HG03457 (cell line): ENCODE data around the gene TMEM144.
A peak's percentile ranks its signal among the peaks of the same experiment; 100 is the strongest.

Experiments used
- ATAC-seq: cut with Tn5 transposase; IDR thresholded peaks from one replicate; pipeline ENCODE4 v1.9.1; 2021; ENCODE audit warnings: moderate number of reproducible peaks; ENCODE audit not compliant: unreplicated experiment

Gene TMEM144

GRCh38 chr4:158209825-158210807 is at the start of gene TMEM144:
TMEM144 (plus strand) TSS chr4:158210486; CDS start chr4:158212668, 2,182 bp downstream.
- ATAC-seq = peak; percentile 95

GRCh38 chr4:158161551-158162354 is 48.5 kb upstream of the TMEM144 start:
- ATAC-seq = no peak

- no peak for ATAC-seq
These were observed 47.7 kb upstream of the TMEM144 start for GRCh38 chr4:158162631-158163030.

GRCh38 chr4:158163941-158164767 is 46.1 kb upstream of the TMEM144 start:
- ATAC-seq = no peak

GRCh38 chr4:158164768-158165213 is 45.5 kb upstream of the TMEM144 start:
- no peak for ATAC-seq

- ATAC-seq = no peak
These were observed 43.6 kb upstream of the TMEM144 start for GRCh38 chr4:158166701-158167100.

- ATAC-seq = no peak
These were observed 41.7 kb upstream of the TMEM144 start for GRCh38 chr4:158168606-158169005.

- no peak for ATAC-seq
These were observed 40.8 kb upstream of the TMEM144 start for GRCh38 chr4:158169506-158169905.

- no peak for ATAC-seq
These were observed 40.2 kb upstream of the TMEM144 start for GRCh38 chr4:158169931-158170690.

- no peak for ATAC-seq
These were observed 39.4 kb upstream of the TMEM144 start for GRCh38 chr4:158170691-158171561.

GRCh38 chr4:158172261-158173258 is 37.7 kb upstream of the TMEM144 start, which contains the start of gene GASK1B:
GASK1B (minus strand) TSS chr4:158173025; CDS start chr4:158171375, 1,650 bp downstream.
- no peak for ATAC-seq

- ATAC-seq = no peak
These were observed 34.2 kb upstream of the TMEM144 start for GRCh38 chr4:158176108-158176507.

- no peak for ATAC-seq
These were observed 33.5 kb upstream of the TMEM144 start for GRCh38 chr4:158176776-158177175.

GRCh38 chr4:158179465-158179864 is 30.8 kb upstream of the TMEM144 start:
- no peak for ATAC-seq

GRCh38 chr4:158181906-158182305 is 28.4 kb upstream of the TMEM144 start:
- ATAC-seq = no peak

- ATAC-seq = no peak
These were observed 27.6 kb upstream of the TMEM144 start for GRCh38 chr4:158182736-158183135.

GRCh38 chr4:158186815-158187214 is 23.5 kb upstream of the TMEM144 start:
- ATAC-seq = no peak

- no peak for ATAC-seq
These were observed 20.9 kb upstream of the TMEM144 start for GRCh38 chr4:158189422-158189821.
